Lower leg skin (tissue), 4 donors: ENCODE data around the gene KLHL10. TPM values are rescaled to one million over a fixed set of nuclear protein-coding genes. Genes with fewer than 3 reads are reported as not detected.
"Not testable (repeated sequence)": the region's sequence is repeated elsewhere in the genome, so short reads cannot be mapped to it uniquely, and the experiment has no call there.

Experiments
- DNase-seq, 2 donors: peaks; one replicate each; pipeline ENCODE4 v3.0.0-alpha.2; 2019; ENCODE audit warnings: low spot score in 2 of 2
- H3K4me3 ChIP-seq: fragments of 200-600 bp; sonication (generic); 2 replicates; pipeline ENCODE4 v1.5.1; 2017; ENCODE audit warnings: mild to moderate bottlenecking, low read depth; ENCODE audit not compliant: poor library complexity, severe bottlenecking
- POLR2A ChIP-seq, 2 donors: fragments of 450-650 bp; IDR thresholded peaks; one replicate each; pipeline ENCODE4 v1.6.1; 2016 to 2017; ENCODE audit warnings: antibody characterized with exemption in 2 of 2, mild to moderate bottlenecking in 1 of 2, moderate library complexity in 1 of 2
- WGBS, 2 donors: methylation state at CpG; one replicate each; pipeline ENCODE4 v1.1.5; 2018; 5-methylcytosine and 5-hydroxymethylcytosine counted together
- intact Hi-C: fragments of 100-400 bp; cut with DNase I; formaldehyde crosslinking; loops from one replicate; pipeline ENCODE4 v1.15.0; 2023; ENCODE audit warnings: low total_unique reads
- total RNA-seq, 4 donors: library from RNA; depleted of rRNA; stranded (reverse); fragments of >200 nt; gene quantifications; one replicate each; pipeline ENCODE4 v1.1.0, GENCODE V29; 2016
- TF ChIP-seq, protein P1 (sequence below), 3 donors: fragments of 450-650 bp; IDR thresholded peaks; one replicate each; pipeline ENCODE4 v1.5.1; 2016; ENCODE audit warnings: antibody characterized with exemption in 3 of 3, mild to moderate bottlenecking in 3 of 3, moderate library complexity in 2 of 3

KLHL10 gene
- total RNA-seq, 4 donors from 2014 or later, result not detected

DNA sequence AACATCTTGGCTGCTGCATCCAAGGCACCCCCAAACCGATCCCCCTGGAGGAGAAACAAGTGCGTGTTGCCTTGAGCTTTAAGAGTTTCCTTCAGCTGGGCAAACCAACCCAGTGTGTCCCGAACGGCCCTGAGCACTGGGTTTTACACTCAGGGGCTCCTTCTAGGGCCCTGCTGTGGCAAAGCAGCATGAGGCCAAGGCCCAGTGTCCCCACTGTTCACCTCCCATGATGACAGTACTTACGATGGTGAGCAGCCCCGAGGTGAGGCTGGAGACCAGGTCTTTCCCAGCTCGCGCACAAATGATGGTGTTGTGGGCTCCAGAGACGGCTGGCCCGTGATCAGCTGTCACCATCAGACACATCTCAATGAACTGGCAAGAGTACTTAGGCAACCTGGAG, 34.2 kb downstream of the KLHL10 start:
- intact Hi-C loops, result no loop called here
- no peak for DNase-seq
- 95 to 97% methylated on average over 10 of the region's 10 CpGs for WGBS, 2 donors
- TF ChIP-seq POLR2A (IDR thresholded peaks at IDR 0.05), result no peak
- TF ChIP-seq, protein P1, sequence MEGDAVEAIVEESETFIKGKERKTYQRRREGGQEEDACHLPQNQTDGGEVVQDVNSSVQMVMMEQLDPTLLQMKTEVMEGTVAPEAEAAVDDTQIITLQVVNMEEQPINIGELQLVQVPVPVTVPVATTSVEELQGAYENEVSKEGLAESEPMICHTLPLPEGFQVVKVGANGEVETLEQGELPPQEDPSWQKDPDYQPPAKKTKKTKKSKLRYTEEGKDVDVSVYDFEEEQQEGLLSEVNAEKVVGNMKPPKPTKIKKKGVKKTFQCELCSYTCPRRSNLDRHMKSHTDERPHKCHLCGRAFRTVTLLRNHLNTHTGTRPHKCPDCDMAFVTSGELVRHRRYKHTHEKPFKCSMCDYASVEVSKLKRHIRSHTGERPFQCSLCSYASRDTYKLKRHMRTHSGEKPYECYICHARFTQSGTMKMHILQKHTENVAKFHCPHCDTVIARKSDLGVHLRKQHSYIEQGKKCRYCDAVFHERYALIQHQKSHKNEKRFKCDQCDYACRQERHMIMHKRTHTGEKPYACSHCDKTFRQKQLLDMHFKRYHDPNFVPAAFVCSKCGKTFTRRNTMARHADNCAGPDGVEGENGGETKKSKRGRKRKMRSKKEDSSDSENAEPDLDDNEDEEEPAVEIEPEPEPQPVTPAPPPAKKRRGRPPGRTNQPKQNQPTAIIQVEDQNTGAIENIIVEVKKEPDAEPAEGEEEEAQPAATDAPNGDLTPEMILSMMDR (IDR thresholded peaks at IDR 0.05), result no peak
- H3K4me3 ChIP-seq, result no peak overlapping the region

- DNase-seq, result no peak
- H3K4me3 ChIP-seq, result no peak overlapping the region
- TF ChIP-seq, protein P1 (IDR thresholded peaks at IDR 0.05), result no peak
- no peak for TF ChIP-seq POLR2A (IDR thresholded peaks at IDR 0.05)
- intact Hi-C loops, result no loop called here
- 96 to 98% methylated on average over 10 of the region's 10 CpGs for WGBS, 2 donors
These were observed 36.1 kb downstream of the KLHL10 start for GRCh38 chr17:41873559-41874292.

- DNase-seq, H3K4me3 ChIP-seq, intact Hi-C loops: not testable (repeated sequence)
- WGBS, 2 donors, result 95 to 98% methylated on average over 9 of the region's 9 CpGs
These were observed 36.7 kb downstream of the KLHL10 start for GRCh38 chr17:41874293-41874670.

DNA sequence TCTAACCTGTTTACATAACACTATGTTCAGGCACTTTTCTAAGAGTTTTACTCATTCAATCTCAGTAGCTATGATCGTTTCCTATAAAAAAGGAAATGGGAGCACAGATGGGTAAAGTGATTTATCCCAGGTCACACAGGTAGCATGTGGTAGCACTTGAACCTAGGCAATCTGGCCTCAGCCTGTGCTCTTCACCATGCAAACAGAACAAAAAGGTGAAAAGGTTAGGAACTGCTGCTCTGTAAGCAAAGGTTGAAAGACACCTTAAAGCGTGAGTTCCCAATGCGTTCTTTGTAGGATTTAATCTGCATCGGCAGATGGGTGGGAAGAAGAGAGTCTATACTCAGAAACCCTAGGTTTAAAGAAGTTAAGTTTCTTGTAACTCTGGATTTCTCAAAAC, 42.5 kb downstream of the KLHL10 start:
- intact Hi-C loops, result no loop called here
- H3K4me3 ChIP-seq, result no peak overlapping the region
- TF ChIP-seq POLR2A (IDR thresholded peaks at IDR 0.05), result no peak
- TF ChIP-seq, protein P1 (IDR thresholded peaks at IDR 0.05), result no peak
- WGBS, 2 donors, result 86 to 90% methylated on average over 4 of the region's 4 CpGs
- DNase-seq, result no peak

DNA sequence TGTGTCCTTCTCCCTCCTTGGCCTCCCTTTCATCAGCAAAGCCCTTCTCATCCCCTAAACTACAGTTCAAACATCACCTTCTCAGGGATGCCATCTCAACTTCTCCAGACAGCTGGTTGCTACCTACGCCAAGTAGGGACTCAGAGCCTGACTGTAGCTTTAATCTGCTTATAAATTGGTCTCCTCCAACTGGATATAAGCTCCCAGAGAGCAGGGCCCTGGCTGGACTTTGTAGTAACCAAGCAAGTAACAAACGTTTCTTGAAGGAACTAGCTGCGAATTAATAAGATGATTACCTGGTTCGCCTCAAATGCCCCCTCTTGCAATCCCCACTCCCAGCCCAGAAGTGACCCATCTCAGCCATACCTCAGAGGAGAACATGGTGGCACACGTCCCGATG, 45.1 kb downstream of the KLHL10 start:
- intact Hi-C loops, result no loop called here
- no peak for DNase-seq

DNA sequence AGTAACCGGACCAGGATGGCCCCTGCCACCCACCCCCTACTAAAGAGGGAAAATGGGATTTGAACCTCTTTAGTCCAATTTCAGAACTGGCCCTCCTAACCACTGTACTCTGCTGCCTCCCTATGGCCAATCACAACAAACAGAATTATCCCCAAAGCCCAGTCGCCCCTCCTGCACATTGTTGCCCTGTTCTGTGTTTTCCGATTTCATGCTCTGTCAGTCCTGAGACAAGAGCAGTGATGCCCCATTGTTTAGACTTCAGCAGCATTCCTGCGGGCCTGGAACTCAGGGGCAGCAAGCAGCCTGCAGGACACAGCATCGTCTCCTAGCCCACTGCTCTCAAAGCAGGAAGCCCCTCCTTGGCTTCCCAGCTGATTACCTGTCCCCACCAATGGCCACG, 48.1 kb downstream of the KLHL10 start:
- intact Hi-C loops, result no loop called here
- 78 to 90% methylated on average over 6 of the region's 6 CpGs for WGBS, 2 donors
- TF ChIP-seq, protein P1 (IDR thresholded peaks at IDR 0.05), result no peak
- no peak for TF ChIP-seq POLR2A (IDR thresholded peaks at IDR 0.05)
- no peak overlapping the region for H3K4me3 ChIP-seq
- no peak for DNase-seq

More for the DNA sequence above, 45.1 kb downstream of the KLHL10 start:
- no peak overlapping the region for H3K4me3 ChIP-seq
- TF ChIP-seq POLR2A (IDR thresholded peaks at IDR 0.05), result no peak
- WGBS, 2 donors, result 85 to 86% methylated on average over 6 of the region's 6 CpGs
